ENCODE measurements around the gene ARID4A.
"Not testable (repeated sequence)": the region's sequence is repeated elsewhere in the genome, so short reads cannot be mapped to it uniquely, and the experiment has no call there.

Gene ARID4A, protein sequence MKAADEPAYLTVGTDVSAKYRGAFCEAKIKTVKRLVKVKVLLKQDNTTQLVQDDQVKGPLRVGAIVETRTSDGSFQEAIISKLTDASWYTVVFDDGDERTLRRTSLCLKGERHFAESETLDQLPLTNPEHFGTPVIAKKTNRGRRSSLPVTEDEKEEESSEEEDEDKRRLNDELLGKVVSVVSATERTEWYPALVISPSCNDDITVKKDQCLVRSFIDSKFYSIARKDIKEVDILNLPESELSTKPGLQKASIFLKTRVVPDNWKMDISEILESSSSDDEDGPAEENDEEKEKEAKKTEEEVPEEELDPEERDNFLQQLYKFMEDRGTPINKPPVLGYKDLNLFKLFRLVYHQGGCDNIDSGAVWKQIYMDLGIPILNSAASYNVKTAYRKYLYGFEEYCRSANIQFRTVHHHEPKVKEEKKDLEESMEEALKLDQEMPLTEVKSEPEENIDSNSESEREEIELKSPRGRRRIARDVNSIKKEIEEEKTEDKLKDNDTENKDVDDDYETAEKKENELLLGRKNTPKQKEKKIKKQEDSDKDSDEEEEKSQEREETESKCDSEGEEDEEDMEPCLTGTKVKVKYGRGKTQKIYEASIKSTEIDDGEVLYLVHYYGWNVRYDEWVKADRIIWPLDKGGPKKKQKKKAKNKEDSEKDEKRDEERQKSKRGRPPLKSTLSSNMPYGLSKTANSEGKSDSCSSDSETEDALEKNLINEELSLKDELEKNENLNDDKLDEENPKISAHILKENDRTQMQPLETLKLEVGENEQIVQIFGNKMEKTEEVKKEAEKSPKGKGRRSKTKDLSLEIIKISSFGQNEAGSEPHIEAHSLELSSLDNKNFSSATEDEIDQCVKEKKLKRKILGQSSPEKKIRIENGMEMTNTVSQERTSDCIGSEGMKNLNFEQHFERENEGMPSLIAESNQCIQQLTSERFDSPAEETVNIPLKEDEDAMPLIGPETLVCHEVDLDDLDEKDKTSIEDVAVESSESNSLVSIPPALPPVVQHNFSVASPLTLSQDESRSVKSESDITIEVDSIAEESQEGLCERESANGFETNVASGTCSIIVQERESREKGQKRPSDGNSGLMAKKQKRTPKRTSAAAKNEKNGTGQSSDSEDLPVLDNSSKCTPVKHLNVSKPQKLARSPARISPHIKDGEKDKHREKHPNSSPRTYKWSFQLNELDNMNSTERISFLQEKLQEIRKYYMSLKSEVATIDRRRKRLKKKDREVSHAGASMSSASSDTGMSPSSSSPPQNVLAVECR

DNA sequence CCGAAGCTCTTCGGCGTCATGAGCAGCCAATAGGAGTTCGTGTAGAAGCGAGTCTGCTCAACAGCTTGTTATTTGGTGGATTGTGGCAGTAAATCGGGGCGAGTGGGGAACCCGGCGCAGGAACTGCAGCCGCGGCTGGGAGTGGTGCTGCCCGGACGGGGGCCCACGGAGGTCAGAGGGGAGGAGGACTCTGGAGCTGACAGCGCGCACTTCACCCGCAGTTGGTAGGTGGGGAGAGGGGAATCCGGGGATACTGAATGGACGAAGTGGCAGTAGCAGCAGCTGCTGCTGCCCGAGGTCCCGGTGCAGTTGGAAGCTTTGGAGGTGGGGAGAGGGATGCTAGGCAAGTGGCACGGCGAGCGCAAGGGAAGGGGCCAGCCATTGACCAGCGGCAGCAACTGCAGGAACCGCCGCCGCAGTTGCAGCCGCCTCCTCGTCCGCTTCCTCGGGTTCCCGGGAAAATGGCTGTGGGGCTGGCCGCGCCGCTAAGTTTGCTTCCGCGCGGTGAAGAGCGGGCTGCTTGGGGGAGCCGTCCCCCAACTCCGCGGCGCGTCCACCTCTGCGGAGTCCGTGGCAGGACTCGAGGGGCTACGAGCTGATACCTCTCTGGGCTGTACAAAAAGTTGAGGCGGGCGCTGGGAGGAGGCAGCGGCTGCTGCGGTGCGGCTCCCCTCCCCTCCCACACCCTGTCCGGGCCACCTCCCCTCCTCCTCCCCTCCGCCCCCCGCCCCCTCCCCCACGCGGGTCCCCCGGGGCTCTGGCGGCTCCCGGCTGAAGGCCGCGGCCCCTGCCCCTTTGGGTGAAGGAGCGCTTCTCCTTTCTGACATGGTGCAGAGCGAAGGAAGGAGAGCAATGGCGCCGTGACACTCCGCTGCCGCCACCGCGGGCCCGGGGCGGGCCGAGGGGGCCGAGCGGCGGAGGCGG lies at the start of gene ARID4A:
TSS of gene ARID4A (plus strand) at position 79 of the 924 bp plus-strand sequence. CDS start 1,300 bp downstream, outside the sequence.
- DNase-seq (ENCODE audit: low spot score), result peak; percentile 41

DNA sequence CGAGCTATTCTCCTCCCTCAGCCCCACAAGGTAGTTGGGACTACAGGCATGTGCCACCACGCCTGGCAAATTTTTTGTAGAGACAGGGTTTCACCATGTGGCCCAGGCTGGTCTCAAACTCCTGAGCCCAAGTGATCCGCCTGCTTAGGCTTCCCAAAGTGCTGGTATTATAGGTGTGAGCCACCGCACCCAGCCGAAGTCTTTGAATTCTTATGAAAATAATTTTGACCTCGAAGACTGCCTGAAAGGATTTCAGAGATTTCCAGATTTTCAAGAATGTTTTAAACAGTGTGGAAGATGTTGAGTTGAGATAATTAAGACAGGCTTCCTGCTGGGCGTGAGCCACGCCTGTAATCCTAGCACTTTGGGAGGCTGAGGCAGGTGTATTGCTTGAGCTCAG lies 48.7 kb upstream of the ARID4A start:
- DNase-seq (ENCODE audit: low spot score), result no peak

DNA sequence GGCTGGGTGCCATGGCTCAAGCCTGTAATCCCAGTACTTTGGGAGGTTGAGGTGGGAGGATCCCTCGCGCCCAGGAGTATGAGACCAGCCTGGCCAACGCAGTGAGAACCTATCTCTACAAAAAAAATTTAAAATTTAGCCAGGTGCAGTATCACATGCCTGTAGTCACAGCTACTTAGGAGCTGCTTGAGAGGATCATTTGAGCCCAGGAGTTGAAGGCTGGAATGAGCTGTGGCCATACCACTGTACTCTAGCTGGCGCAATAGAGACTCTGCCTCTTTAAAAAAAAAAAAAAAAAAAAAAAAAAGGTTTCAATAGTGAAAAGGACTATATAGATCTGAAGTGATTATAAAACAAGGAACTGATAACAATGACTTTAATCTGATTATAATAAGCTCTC lies 40.2 kb upstream of the ARID4A start:
- DNase-seq (ENCODE audit: low spot score), result no peak

DNA sequence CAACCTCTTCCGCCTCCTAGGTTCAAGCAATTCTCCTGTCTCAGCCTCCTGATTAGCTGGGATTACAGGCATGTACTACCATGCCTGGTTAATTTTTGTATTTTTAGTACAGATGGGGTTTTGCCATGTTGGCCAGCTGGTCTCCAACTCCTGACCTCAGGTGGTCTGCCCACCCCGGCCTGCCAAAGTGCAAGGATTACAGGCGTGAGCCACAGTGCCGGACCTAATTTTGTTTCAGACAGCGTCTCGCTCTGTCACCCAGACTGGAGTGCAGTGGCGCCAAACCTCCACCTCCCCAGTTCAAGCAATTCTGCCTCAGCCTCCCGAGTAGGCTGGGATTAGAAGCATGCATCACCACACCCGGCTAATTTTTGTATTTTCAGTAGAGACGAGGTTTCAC lies 36.4 kb upstream of the ARID4A start:
- not testable (repeated sequence) for DNase-seq (ENCODE audit: low spot score)

DNA sequence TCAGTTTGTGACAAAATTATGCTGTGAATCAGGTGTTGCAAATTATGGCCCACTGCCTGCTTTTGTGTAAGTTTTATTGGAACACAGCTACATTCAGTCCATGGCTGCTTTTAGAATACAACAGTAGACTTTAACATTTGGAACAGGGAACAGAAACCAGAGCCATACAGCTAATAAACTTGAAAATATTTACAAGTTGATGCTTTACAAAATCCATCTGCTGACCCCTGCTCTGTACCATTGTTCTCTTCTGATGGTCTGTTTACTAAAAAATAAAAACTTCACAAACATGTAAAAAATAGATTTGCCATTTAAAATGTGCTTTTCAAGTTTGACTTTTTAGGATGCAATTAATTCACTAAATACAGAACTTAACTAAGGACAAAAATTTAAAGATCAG lies 33.0 kb upstream of the ARID4A start:
- no peak for DNase-seq (ENCODE audit: low spot score)

DNA sequence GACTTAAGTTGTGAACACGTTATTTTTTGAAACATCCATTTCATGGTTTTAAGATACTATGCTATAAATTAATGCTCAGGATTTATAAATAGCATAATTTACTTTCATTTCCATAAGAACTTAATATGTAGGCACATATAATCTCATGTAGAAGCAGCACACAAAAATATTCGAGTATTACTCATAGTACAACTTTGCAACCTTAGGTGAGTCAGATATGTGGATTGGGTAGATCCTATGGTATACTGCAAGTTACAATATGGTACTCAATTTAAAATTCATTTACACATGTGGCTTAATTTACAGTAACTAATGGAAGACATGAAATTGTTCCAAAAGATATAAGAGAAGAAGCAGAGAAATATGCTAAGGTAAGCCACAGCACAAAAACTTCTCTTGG lies 27.7 kb upstream of the ARID4A start:
- no peak for DNase-seq (ENCODE audit: low spot score)

DNA sequence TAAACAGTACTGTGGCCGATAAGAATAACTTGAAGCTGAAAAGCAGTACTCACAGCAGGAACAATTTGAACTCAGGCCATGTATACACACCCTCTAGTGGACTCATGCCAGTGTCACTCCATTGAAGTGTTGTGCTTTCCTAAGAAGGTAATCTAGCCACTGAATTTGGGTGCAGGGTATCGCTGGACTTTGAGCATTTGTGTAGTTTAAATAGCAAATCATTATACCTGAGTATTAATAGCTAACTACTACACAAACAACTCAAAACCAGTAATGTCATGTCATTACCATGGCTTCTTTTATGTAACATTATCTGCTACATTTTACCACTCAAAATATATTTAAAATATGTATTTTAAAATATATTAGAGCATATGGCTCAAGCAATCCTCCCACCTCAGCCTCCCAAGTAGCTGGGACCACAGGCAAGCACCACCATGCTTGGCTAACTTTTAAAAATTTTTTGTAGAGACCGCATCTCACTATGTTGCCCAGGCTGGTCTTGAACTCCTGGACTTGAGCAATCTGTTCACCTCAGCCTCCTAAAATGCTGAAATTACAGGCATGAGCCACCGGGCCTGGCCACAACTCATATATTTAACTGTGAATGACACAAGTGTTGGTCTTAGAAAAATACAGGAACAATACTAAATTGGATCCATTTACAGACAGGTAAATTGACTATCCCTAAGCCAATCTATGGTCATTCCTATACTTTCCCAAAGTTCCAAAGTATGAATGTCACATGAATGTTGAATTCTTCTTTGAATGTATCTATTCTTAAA lies 25.6 kb upstream of the ARID4A start:
- DNase-seq (ENCODE audit: low spot score), result peak; percentile 14

DNA sequence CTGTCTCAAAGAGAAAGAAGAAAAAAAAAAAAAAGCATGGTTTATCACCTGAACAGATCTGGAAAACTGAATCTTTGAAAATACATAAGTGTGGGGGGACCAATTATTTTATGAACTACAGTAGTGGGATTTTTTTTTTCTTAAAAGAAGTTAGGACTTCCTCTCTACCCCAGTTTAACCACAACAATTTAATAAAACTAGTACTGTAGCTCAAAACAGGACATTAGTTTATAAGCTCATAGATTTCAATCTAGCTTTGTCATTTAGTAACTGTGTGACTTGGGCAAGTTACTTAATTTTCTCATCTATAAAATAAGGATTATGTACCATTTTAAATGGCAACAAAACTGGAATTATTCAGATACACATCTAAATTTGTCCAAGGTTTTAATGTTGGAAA lies 23.5 kb upstream of the ARID4A start:
- DNase-seq (ENCODE audit: low spot score), result no peak

DNA sequence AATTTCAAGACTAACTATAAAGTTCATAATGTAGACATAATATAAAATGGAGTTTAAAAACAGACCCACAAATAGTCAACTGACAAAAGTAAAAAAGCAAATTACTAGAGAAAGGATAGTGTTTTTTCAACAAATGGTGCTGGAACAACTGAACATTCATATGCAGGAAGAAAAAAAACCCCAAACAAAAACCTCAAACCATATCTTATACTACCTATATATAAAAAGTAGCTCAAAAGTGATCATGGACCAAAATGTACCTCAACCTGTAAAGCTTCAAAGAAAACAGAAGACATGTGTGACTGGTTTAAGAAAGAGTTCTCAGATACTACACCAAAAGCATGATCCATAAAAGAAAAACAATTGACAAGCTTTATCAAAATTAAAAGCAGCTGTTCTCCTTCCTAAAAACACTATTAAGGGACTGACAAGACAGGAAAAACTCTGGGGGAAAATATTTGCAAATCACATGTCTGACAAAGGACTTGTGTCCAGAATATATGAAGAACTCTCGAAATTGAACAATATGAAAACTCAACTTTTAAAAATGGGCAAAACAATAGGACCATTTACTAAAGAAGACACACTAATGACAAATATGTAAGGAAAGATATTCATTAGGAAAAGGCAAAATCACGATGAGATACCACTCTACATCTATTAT lies 22.7 kb upstream of the ARID4A start:
- no peak for DNase-seq (ENCODE audit: low spot score)

DNA sequence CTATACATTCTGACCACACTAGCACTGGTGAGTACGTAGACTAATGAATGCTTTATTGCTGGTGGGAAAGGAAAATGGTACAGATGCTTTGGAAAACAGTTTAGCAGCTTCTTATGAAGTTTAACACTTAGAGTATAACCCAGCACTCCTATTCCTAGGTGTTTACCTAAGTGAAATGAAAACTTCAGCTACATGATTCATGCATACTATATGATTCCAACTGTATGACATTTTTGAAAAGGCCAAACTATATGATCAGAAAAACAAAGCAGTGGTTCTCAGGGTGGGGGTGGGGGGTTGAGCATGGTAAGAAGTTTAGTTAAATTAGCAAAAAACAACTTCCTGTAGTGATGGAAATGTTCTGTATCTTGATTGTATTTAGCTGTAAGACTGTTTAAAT lies 22.1 kb upstream of the ARID4A start:
- DNase-seq (ENCODE audit: low spot score), result no peak

DNA sequence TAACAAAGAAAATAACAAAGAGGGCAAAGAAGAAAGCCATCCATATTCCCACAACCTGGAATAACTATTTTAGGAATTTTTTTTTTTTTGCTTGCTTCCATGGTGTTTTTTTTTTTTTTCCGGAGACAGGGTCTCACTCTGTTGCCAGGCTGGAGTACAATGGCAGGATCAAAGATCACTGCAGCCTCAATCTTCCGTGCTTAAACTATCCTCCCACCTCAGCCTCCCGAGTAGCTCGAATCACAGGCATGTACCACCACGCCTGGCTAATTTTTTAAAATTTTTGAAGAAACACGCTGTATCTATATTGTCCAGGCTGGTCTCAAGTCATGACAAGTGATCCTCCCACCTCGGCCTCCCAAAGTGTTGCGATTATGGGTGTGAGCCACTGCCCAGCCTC lies 20.2 kb upstream of the ARID4A start:
- no peak for DNase-seq (ENCODE audit: low spot score)

DNA sequence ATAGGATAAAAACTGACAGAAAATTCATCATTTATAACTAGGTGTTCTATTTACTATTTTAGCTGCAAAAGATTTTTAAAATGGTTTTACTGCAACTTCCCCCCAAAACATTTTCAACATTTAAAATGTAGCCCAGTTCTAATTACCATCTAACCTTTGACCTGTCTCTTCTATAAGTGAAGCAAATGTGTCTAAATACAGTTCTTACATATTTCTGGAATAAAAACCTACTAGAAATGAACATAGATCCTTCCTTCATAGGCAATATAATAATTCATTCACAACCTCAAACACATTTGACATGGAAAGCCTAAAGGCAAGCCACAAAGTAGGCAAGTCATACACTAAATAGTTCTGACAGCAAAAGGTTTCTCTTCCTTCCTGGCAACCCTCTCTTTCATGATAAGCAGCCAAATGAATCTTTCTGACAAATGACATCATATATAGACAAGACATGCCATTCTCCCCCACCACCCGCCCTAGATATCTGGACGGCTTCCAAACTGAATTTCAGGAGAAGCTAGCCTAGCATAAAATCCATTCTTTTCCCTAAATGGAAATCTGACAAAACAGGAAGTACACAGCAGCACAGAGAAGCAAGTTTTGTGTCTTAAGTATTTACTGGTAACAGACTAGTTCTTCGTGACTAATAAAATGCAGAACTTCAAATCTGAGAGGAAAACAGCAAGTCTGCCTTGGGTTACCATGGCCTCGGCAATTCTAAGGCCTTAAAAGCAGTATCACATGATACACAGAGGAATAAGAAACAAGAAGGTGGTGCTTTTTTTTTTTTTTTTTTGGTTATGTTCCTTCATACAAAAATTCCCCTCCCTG lies 17.2 kb upstream of the ARID4A start:
- DNase-seq (ENCODE audit: low spot score), result peak; percentile 78

DNA sequence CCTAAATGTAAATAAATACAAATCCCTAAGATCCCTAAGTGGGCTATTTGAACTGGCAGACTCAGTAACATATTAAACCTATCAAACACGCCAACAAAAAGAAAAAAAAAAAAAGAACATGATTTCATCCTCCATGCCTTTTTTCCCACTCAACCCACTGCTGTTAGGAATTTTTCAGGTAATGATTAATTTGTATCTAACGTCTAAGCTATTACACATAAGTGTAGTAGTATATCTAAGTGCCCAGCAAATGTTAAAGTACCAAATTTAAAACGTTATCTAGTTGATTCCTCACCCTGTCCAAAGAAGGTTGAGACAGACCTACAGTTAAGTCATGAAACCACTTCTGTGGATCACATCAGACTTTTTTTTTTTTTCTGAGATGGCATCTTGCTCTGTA lies 16.4 kb upstream of the ARID4A start:
- DNase-seq (ENCODE audit: low spot score), result no peak

DNA sequence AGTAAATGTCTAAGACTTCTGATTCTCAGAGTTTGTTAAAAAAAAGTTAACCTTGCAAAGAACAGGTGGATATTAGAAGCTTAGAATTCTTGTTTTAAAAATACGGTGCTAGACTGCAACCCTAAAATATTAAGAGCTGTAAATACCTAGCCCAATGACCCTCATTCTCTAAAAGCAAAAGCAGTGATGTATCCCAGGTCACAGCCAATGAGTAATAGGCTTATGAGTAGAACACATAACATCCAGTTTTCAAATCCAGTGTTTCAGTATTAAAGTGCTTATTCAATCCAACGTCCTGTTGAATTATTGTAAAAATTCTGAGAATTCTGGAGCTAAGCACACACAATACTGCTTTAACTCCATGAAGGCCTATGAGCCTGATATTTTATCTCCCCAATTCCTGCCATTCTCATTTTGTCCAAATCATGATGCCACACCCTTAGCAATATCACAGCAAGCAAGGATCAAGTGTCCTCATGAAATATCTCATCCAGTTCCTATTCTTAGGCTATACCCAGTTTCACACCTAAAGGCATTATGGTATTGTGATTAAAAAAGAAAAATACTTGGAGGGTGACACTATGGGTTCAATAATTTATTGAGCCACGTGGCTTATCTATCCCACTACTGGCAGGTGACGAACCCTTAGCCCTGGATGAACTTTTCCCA lies 15.3 kb upstream of the ARID4A start:
- DNase-seq (ENCODE audit: low spot score), result no peak

DNA sequence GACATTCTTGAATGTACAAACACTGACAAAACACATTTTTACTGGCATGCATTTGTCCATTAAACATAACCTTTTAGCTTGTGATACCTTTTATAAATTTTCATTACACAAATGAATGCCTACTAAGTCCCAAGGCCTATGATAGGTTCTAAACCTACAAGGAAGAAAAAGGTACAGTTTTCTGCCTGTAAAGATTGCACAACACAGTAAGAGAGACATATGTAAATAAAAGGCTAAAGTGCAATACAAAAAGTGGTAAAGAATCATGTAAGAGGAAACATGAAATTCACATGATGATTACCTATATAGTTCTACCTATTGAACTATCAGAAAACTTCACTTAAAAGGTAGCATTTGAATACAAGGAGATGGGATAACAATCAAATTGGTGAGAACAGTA lies 14.6 kb upstream of the ARID4A start:
- no peak for DNase-seq (ENCODE audit: low spot score)

DNA sequence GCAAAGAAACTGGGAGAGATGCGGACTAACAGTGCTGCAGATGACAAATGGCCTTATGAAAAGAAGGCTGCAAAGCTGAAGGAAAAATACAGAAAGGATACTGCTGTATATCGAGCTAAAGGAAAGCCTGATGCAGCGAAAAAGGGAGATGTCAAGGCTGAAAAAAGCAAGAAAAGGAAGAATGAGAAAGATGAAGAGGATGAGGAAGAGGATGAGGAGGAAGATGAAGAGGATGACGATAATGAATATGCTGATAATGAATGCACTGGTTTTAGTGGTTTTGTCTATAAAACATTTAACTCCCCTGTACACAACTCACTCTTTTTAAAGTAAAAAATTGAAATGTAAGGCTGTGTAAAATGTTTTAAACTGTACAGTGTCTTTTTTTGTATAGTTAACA lies 13.2 kb upstream of the ARID4A start:
- no peak for DNase-seq (ENCODE audit: low spot score)

DNA sequence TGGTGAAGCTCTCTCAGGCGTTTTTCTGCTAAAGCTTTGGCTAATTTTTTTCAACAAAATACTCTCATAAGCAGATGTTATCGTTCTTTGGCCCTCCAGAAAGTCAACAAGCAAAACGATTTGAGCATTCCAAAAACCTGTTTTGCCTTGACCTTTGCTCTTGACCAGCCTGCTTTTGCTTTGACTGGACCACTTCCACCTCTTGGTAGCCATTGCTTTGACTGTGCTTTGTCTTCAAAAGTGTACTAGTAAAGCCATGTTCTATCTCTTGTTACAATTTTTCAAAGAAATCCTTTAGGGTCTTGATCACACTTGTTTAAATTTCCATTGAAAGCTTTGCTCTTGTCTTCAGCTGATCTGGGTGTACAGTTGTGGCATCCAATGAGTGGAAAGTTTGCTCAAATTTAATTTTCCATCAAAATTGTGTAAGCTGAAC lies 10.7 kb upstream of the ARID4A start:
- no peak for DNase-seq (ENCODE audit: low spot score)

DNA sequence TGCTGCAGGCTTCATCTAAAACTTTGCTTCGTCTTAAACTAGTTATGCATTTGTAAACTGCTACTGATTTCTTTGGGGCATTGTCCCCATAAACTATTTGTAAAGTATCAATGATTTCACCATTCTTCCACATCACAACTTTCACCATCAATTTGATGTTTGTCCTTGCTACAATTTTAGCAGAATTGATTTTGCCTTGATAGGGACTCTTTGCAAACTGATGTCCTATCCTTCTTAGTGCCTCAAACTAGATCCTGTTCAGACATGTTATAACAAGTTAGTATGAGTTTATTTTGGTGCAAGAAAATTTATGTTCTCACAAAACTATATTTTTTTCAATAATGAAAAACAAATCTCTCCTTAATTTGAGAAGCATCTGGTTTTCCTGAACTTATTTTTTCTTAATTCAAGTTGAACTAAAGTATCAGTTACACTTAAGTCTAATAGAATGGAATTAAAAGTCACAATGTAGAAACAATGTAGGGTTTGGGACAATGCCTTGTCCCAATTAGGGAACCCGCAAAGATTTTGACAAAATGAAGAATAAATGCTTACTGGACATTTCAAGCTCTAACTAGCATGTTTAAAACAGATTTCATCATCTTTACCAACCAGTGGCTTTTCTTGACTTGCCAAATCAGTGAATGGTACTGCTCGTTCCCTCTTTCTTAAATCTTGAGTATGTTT lies 10.1 kb upstream of the ARID4A start:
- DNase-seq (ENCODE audit: low spot score), result no peak
